ENCODE measurements around the gene PFDN4.

Gene PFDN4

GRCh38 chr20:54266844-54267243 lies 59.0 kb downstream of the PFDN4 start:
- no peak overlapping the region for H2BK15ac ChIP-seq (replicated peaks; ENCODE audit: low read depth)
- DNase-seq: no peak
- no peak overlapping the region for H3K23ac ChIP-seq (ENCODE audit: low read length)
- no peaks in the 10 kb centered on the region for H3K4me1 ChIP-seq (ENCODE audit: control insufficient read depth, low read depth, low read length)
- no peak overlapping the region for H3K4ac ChIP-seq (ENCODE audit: low read depth, low read length)
- H3K27ac ChIP-seq (ENCODE audit: low read depth, low read length): no peak overlapping the region
- no peak overlapping the region for H4K8ac ChIP-seq (ENCODE audit: low read depth, low read length)
- no peak overlapping the region for H2BK120ac ChIP-seq (ENCODE audit: low read depth, low read length)
- no peak overlapping the region for H3K4me2 ChIP-seq (ENCODE audit: low read length)
- H2BK5ac ChIP-seq (ENCODE audit: low read length): no peak overlapping the region
- peak overlapping the region; percentile 8 for H3K18ac ChIP-seq (ENCODE audit: low read length)
- no peaks in the 10 kb centered on the region for H3K79me2 ChIP-seq (ENCODE audit: control insufficient read depth, insufficient read depth, low read length)
- no peak overlapping the region for H3K56ac ChIP-seq (ENCODE audit: low read length)
- no peak overlapping the region for H4K5ac ChIP-seq (ENCODE audit: low read length)
- H3K79me1 ChIP-seq (ENCODE audit: low read length): no peaks in the 10 kb centered on the region
- H3K9ac ChIP-seq (ENCODE audit: low read length): no peak overlapping the region
- H3K36me3 ChIP-seq (ENCODE audit: control insufficient read depth, insufficient read depth, low read length): no peaks in the 10 kb centered on the region
- no CpG with 5 or more reads among the region's 6 CpGs for WGBS (ENCODE audit: extremely low coverage, insufficient coverage, low lambda C conversion rate)
- no peaks in the 10 kb centered on the region for H3K27me3 ChIP-seq (ENCODE audit: insufficient read depth, low read length, poor library complexity)
- no peak overlapping the region for H3K4me3 ChIP-seq (ENCODE audit: low read length)
- no peak overlapping the region for H2AK5ac ChIP-seq (ENCODE audit: low read length)

GRCh38 chr20:54267483-54268003 lies 59.7 kb downstream of the PFDN4 start:
- Histone ChIP-seq H3K4me3 (ENCODE audit: low read length) (no peak overlapping the region), H3K23ac (ENCODE audit: low read length) (no peak overlapping the region), H3K27me3 (ENCODE audit: insufficient read depth, low read length, poor library complexity) (no peaks in the 10 kb centered on the region), H3K79me1 (ENCODE audit: low read length) (no peaks in the 10 kb centered on the region), H3K9ac (ENCODE audit: low read length) (no peak overlapping the region), H2BK5ac (ENCODE audit: low read length) (no peak overlapping the region), H3K4me2 (ENCODE audit: low read length) (no peak overlapping the region), H2BK15ac (replicated peaks; ENCODE audit: low read depth) (no peak overlapping the region), H3K18ac (ENCODE audit: low read length) (no peak overlapping the region), H3K4ac (ENCODE audit: low read depth, low read length) (no peak overlapping the region), H3K36me3 (ENCODE audit: control insufficient read depth, insufficient read depth, low read length) (no peaks in the 10 kb centered on the region), H4K5ac (ENCODE audit: low read length) (no peak overlapping the region), H3K27ac (ENCODE audit: low read depth, low read length) (no peak overlapping the region), H2AK5ac (ENCODE audit: low read length) (no peak overlapping the region), H2BK120ac (ENCODE audit: low read depth, low read length) (no peak overlapping the region), H4K8ac (ENCODE audit: low read depth, low read length) (no peak overlapping the region), H3K79me2 (ENCODE audit: control insufficient read depth, insufficient read depth, low read length) (no peaks in the 10 kb centered on the region), H3K4me1 (ENCODE audit: control insufficient read depth, low read depth, low read length) (no peaks in the 10 kb centered on the region), H3K56ac (ENCODE audit: low read length) (peak overlapping the region; percentile 25)
- no CpG with 5 or more reads among the region's 4 CpGs for WGBS (ENCODE audit: extremely low coverage, insufficient coverage, low lambda C conversion rate)
- DNase-seq: peak; percentile 92

GRCh38 chr20:54268941-54269340 lies 61.1 kb downstream of the PFDN4 start:
- Histone ChIP-seq H3K27me3 (ENCODE audit: insufficient read depth, low read length, poor library complexity) (no peaks in the 10 kb centered on the region), H3K4me3 (ENCODE audit: low read length) (no peak overlapping the region), H3K23ac (ENCODE audit: low read length) (no peak overlapping the region), H3K27ac (ENCODE audit: low read depth, low read length) (no peak overlapping the region), H2BK15ac (replicated peaks; ENCODE audit: low read depth) (no peak overlapping the region), H3K56ac (ENCODE audit: low read length) (no peak overlapping the region), H2AK5ac (ENCODE audit: low read length) (no peak overlapping the region), H4K5ac (ENCODE audit: low read length) (no peak overlapping the region), H3K9ac (ENCODE audit: low read length) (no peak overlapping the region), H4K8ac (ENCODE audit: low read depth, low read length) (no peak overlapping the region), H3K79me1 (ENCODE audit: low read length) (no peaks in the 10 kb centered on the region), H2BK5ac (ENCODE audit: low read length) (no peak overlapping the region), H3K79me2 (ENCODE audit: control insufficient read depth, insufficient read depth, low read length) (no peaks in the 10 kb centered on the region), H3K4me2 (ENCODE audit: low read length) (no peak overlapping the region), H3K36me3 (ENCODE audit: control insufficient read depth, insufficient read depth, low read length) (no peaks in the 10 kb centered on the region), H2BK120ac (ENCODE audit: low read depth, low read length) (no peak overlapping the region), H3K18ac (ENCODE audit: low read length) (no peak overlapping the region), H3K4me1 (ENCODE audit: control insufficient read depth, low read depth, low read length) (no peaks in the 10 kb centered on the region), H3K4ac (ENCODE audit: low read depth, low read length) (no peak overlapping the region)
- no CpG with 5 or more reads among the region's 2 CpGs for WGBS (ENCODE audit: extremely low coverage, insufficient coverage, low lambda C conversion rate)
- DNase-seq: peak; percentile 24

Measured in mesendoderm (in vitro differentiated cells).